ENCODE results near the gene REV3L. TPM values are rescaled to one million over a fixed set of nuclear protein-coding genes. Genes with fewer than 3 reads are reported as not detected.
"Not testable (repeated sequence)": the region's sequence is repeated elsewhere in the genome, so short reads cannot be mapped to it uniquely, and the experiment has no call there.

REV3L gene
- total and polyA plus RNA-seq, 2 donors (not counting 3 experiments of a cell fraction or from before 2014, with no cell fraction given) = 6.0 to 22.7 TPM

- Histone ChIP-seq H3K36me3 (ENCODE audit: control insufficient read depth in 2 of 2, extremely low read depth in 1 of 2, insufficient read depth in 2 of 2, low read length in 2 of 2) (no peaks in the 10 kb centered on the region), H3K27me3 (ENCODE audit: control insufficient read depth in 2 of 2, insufficient read depth in 2 of 2, low read length in 2 of 2) (no peaks in the 10 kb centered on the region), H3K9me3 (replicated peaks; ENCODE audit: control insufficient read depth, insufficient read depth, low read length) (no peaks in the 10 kb centered on the region), H3K27ac (ENCODE audit: insufficient read depth, low read depth, low read length) (no peak overlapping the region), H2AFZ (ENCODE audit: low read depth, low read length) (no peak overlapping the region), H3K4me3 (replicated peaks in 1 of 3; ENCODE audit: insufficient read depth in 1 of 3, low read depth in 1 of 3, low read length in 3 of 3) (no peak overlapping the region), H3K4me2 (ENCODE audit: insufficient read depth, low read length) (no peak overlapping the region), H4K20me1 (replicated peaks; ENCODE audit: control insufficient read depth, extremely low read depth, insufficient read depth, low read length) (no peaks in the 10 kb centered on the region), H3K79me2 (ENCODE audit: control insufficient read depth, insufficient read depth, low read length) (no peaks in the 10 kb centered on the region), H3K9me1 (replicated peaks; ENCODE audit: control insufficient read depth, extremely low read depth, insufficient read depth, low read length) (no peaks in the 10 kb centered on the region), H3K9ac (replicated peaks; ENCODE audit: extremely low read depth, insufficient read depth, low read length) (no peak overlapping the region), H3K4me1 (ENCODE audit: control insufficient read depth, extremely low read depth, insufficient read depth, low read length) (no peaks in the 10 kb centered on the region)
- ChIA-PET CTCF (interaction anchor here (1.3 kb wide), 1 partner anchor 187 kb away, joined by 5 read pairs; no protein-coding TSS in a partner anchor), POLR2A (no interaction called here)
- FAIRE-seq (no peak), DNase-seq (ENCODE audit: low read depth, low spot score) (no peak)
- BruUV-seq (replicated peaks) = no TSS peak
- intact Hi-C loops (cut with micrococcal nuclease) = no loop called here
- TF ChIP-seq JUN (IDR thresholded peaks at IDR 0.05; ENCODE audit: borderline replicate concordance, insufficient read depth, insufficient read length, low read depth) (no peak), POLR2AphosphoS5 (IDR thresholded peaks at IDR 0.05; ENCODE audit: insufficient read depth, low read depth, low read length) (no peak), MAX (IDR thresholded peaks at IDR 0.05; ENCODE audit: insufficient read depth, insufficient read length) (no peak), POLR2A (IDR thresholded peaks at IDR 0.05; ENCODE audit: low read depth, low read length) (no peak), CTCF (IDR thresholded peaks at IDR 0.05; ENCODE audit: extremely low read depth in 1 of 2, insufficient read depth in 1 of 2, low read depth in 1 of 2, low read length in 2 of 2) (no peak), GATA2 (IDR thresholded peaks at IDR 0.05; ENCODE audit: insufficient read depth, insufficient read length, low read depth, low read length) (no peak), MYC (IDR thresholded peaks at IDR 0.05; ENCODE audit: low read depth, low read length) (no peak)
- dilution Hi-C loops (cut with MboI; ENCODE audit: extremely low pct_ligation_motif_present, low sequenced_read_pairs) = no loop called here
Measured at GRCh38 chr6:111291336-111292259, 191.4 kb downstream of the REV3L start.

DNA sequence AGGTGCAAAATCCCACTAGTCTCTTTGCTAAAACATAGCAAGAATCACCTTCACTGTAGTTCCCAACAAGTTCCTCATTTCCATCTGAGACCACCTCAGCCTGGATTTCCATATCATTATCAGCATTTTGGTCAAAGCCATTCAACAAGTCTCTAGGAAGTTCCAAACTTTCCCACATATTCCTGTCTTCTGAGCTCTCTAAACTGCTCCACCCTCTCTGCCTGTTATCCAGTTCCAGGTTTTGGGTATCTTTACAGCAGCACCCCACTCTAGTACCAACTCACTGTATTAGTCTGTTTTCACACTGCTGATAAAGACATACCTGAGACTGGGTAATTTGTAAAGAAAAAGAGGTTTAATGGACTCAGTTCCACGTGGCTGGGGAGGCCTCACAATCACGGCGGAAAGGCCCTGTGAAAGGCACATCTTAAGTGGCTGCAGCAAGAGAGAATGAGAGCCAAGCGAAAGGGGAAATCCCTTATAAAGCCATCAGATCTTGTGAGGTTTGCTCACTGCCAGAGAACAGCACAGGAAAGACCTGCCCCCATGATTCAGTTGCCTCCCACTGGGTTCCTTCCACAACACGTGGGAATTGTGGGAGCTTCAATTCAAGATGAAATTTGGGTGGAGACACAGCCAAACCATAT, 192.2 kb downstream of the REV3L start:
- FAIRE-seq; H3K4me2 ChIP-seq (ENCODE audit: insufficient read depth, low read length); H3K36me3 ChIP-seq (ENCODE audit: control insufficient read depth in 2 of 2, extremely low read depth in 1 of 2, insufficient read depth in 2 of 2, low read length in 2 of 2); intact Hi-C loops (cut with micrococcal nuclease); DNase-seq (ENCODE audit: low read depth, low spot score); H2AFZ ChIP-seq (ENCODE audit: low read depth, low read length); H4K20me1 ChIP-seq (replicated peaks; ENCODE audit: control insufficient read depth, extremely low read depth, insufficient read depth, low read length); H3K4me3 ChIP-seq (replicated peaks in 1 of 3; ENCODE audit: insufficient read depth in 1 of 3, low read depth in 1 of 3, low read length in 3 of 3); BruUV-seq (replicated peaks); dilution Hi-C loops (cut with MboI; ENCODE audit: extremely low pct_ligation_motif_present, low sequenced_read_pairs); H3K9ac ChIP-seq (replicated peaks; ENCODE audit: extremely low read depth, insufficient read depth, low read length); POLR2A ChIA-PET; H3K4me1 ChIP-seq (ENCODE audit: control insufficient read depth, extremely low read depth, insufficient read depth, low read length); H3K27me3 ChIP-seq (ENCODE audit: control insufficient read depth in 2 of 2, insufficient read depth in 2 of 2, low read length in 2 of 2); H3K79me2 ChIP-seq (ENCODE audit: control insufficient read depth, insufficient read depth, low read length); H3K9me3 ChIP-seq (replicated peaks; ENCODE audit: control insufficient read depth, insufficient read depth, low read length); H3K27ac ChIP-seq (ENCODE audit: insufficient read depth, low read depth, low read length); H3K9me1 ChIP-seq (replicated peaks; ENCODE audit: control insufficient read depth, extremely low read depth, insufficient read depth, low read length): not testable (repeated sequence)
- CTCF ChIA-PET = interaction anchor here (1.3 kb wide), 1 partner anchor 187 kb away, joined by 5 read pairs; no protein-coding TSS in a partner anchor

Measured in endothelial cell of umbilical vein (primary cell).